Neural cell (in vitro differentiated cells): ENCODE measurements around the gene PRPSAP1.

ENCODE experiments used
- EZH2 ChIP-seq: fragments of 200-600, 300-800 bp; shearing (Covaris generic), sonication (generic); IDR thresholded peaks from 2 replicates; pipeline ENCODE4 v1.6.1; 2014; ENCODE audit warnings: antibody characterized with exemption, low read length, borderline replicate concordance, mild to moderate bottlenecking; ENCODE audit not compliant: insufficient read depth, poor library complexity, severe bottlenecking
- RAD21 ChIP-seq: fragments of 450-650 bp; conservative IDR thresholded peaks from 2 replicates; pipeline ENCODE4 v1.6.1; 2014; ENCODE audit warnings: antibody characterized with exemption, mild to moderate bottlenecking, moderate library complexity
- SMC3 ChIP-seq: fragments of 450-650 bp; conservative IDR thresholded peaks from 2 replicates; pipeline ENCODE4 v1.6.1; 2014; ENCODE audit warnings: antibody characterized with exemption, mild to moderate bottlenecking, moderate library complexity; ENCODE audit not compliant: poor library complexity
- TAF1 ChIP-seq: IDR thresholded peaks from 2 replicates; pipeline ENCODE4 v1.6.1; 2012; ENCODE audit warnings: low read depth
- TF ChIP-seq, protein P1 (sequence below): fragments of 450-650 bp; IDR thresholded peaks from 2 replicates; pipeline ENCODE4 v1.5.1; 2014; ENCODE audit warnings: antibody characterized with exemption, mild to moderate bottlenecking, moderate library complexity; ENCODE audit not compliant: poor library complexity, severe bottlenecking

DNA sequence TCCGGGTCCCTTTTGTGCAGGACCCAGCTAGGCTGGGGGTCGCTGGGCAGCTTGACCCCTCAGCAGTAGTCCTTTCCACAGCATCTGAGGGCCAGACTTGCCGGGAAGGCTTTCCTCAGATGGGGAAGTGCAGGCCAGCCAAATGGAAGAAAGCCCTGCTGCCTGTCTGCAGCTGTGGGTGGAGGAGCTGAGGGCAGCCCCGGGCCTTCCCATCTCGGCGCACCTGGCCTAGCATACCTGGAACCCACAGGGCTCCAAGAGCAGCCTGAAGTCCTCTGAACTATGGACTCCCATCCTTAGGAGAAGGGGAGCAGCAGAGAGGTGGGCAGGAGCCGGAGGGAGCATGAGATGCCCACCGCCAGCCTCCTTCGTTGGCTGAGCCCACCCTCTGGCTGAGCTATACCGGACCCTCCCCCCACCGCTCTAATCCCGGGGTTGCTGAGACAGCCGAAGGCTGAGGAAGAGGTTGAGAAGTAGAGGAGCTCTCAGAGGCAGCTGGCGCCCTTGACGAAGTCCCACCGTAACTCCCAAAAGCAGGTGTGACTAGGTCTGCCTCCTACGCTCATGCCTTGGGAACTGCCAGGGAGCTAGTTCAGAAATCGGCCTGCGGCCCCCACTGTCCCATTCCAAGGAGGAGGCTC is 75.3 kb downstream of the PRPSAP1 start:
- TF ChIP-seq, protein P1, sequence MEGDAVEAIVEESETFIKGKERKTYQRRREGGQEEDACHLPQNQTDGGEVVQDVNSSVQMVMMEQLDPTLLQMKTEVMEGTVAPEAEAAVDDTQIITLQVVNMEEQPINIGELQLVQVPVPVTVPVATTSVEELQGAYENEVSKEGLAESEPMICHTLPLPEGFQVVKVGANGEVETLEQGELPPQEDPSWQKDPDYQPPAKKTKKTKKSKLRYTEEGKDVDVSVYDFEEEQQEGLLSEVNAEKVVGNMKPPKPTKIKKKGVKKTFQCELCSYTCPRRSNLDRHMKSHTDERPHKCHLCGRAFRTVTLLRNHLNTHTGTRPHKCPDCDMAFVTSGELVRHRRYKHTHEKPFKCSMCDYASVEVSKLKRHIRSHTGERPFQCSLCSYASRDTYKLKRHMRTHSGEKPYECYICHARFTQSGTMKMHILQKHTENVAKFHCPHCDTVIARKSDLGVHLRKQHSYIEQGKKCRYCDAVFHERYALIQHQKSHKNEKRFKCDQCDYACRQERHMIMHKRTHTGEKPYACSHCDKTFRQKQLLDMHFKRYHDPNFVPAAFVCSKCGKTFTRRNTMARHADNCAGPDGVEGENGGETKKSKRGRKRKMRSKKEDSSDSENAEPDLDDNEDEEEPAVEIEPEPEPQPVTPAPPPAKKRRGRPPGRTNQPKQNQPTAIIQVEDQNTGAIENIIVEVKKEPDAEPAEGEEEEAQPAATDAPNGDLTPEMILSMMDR = no peak
- TF ChIP-seq RAD21 = no peak
- TF ChIP-seq TAF1 = no peak
- TF ChIP-seq SMC3 = no peak
- TF ChIP-seq EZH2 = no peak
